ENCODE measurements around the gene EPS15. TPM values are rescaled to one million over a fixed set of nuclear protein-coding genes. Genes with fewer than 3 reads are reported as not detected.
"Not testable (repeated sequence)": the region's sequence is repeated elsewhere in the genome, so short reads cannot be mapped to it uniquely, and the experiment has no call there.

Gene EPS15
- polyA plus RNA-seq, 1 donor (not counting 4 experiments of a cell fraction or from before 2014, with no cell fraction given), result 33.2 TPM

DNA sequence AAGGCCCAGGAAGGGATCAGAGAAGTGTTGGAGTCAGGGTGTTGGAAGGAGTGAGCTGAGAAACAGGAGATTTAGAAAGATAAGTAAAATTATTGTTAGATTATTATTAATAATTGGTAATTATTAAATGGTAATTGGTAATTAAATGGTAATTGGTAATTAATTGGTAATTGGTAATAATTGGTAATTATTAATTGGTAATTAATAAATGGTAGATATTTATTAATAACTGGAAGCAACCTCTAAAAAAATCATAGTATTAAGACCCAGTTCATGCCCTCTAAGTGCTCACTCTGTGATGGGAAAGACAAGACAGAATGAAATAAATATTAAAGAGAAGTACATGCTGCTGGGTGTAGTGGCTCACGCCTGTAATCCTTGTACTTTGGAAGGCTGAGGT lies 13.8 kb upstream of the EPS15 start:
- Histone ChIP-seq H3K4me3 (ENCODE audit: control insufficient read depth in 2 of 3, extremely low read depth in 1 of 3, insufficient read depth in 2 of 3, low read depth in 1 of 3, low read length in 3 of 3) (no peak overlapping the region), H3K79me2 (ENCODE audit: control insufficient read depth, insufficient read depth, low read length) (no peaks in the 10 kb centered on the region), H4K20me1 (ENCODE audit: control insufficient read depth, extremely low read depth, insufficient read depth, low read length) (no peaks in the 10 kb centered on the region), H3K27ac (ENCODE audit: control insufficient read depth, insufficient read depth, low read length) (no peak overlapping the region), H3K4me1 (ENCODE audit: control insufficient read depth, extremely low read depth, insufficient read depth, low read length) (no peaks in the 10 kb centered on the region), H3K36me3 (ENCODE audit: control insufficient read depth in 2 of 2, extremely low read depth in 1 of 2, insufficient read depth in 2 of 2, low read length in 2 of 2) (no peaks in the 10 kb centered on the region), H3K9me1 (ENCODE audit: control insufficient read depth, extremely low read depth, insufficient read depth, low read length) (no peaks in the 10 kb centered on the region), H3K4me2 (ENCODE audit: control insufficient read depth, extremely low read depth, insufficient read depth, low read depth, low read length) (no peak overlapping the region), H3K9ac (ENCODE audit: control insufficient read depth, extremely low read depth, insufficient read depth, low read length) (no peak overlapping the region), H3K27me3 (ENCODE audit: control insufficient read depth, extremely low read depth, insufficient read depth, low read length) (no peaks in the 10 kb centered on the region), H3K9me3 (ENCODE audit: control insufficient read depth, low read depth, low read length) (no peaks in the 10 kb centered on the region), H2AFZ (ENCODE audit: control insufficient read depth, low read length) (no peak overlapping the region)
- dilution Hi-C loops (cut with MboI; ENCODE audit: extremely low pct_ligation_motif_present, low sequenced_read_pairs), result no loop called here
- DNase-seq (ENCODE audit: low read depth, low spot score) (no peak), FAIRE-seq (no peak)
- no peak for TF ChIP-seq CTCF (optimal IDR thresholded peaks at IDR 0.05 in 1 of 3, IDR thresholded peaks at IDR 0.05 in 1 of 3, conservative IDR thresholded peaks at IDR 0.05 in 1 of 3; ENCODE audit: extremely low read depth in 1 of 3, insufficient read depth in 2 of 3, low read length in 3 of 3)
- TF ChIP-seq EZH2 (IDR thresholded peaks at IDR 0.05; ENCODE audit: low read length), result no peak

DNA sequence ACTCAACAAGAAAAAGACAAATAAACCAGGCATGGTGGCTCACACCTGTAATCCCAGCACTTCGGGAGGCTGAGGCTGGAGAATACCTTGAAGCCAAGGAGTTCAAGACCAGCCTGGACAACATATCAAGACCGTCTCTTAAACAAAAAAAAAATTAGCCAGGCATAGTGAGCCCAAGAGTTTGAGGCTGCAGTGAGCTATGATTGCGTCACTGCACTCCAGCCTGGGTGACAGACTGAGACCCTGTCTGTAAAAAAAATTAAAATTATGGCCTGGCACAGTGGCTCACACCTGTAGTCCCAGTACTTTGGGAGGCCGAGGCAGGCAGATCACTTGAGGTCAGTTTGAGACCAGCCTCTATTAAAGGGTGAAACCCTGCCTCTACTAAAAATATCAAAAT lies 11.4 kb upstream of the EPS15 start:
- H3K36me3 ChIP-seq (ENCODE audit: control insufficient read depth in 2 of 2, extremely low read depth in 1 of 2, insufficient read depth in 2 of 2, low read length in 2 of 2); H4K20me1 ChIP-seq (ENCODE audit: control insufficient read depth, extremely low read depth, insufficient read depth, low read length); DNase-seq (ENCODE audit: low read depth, low spot score); H3K4me2 ChIP-seq (ENCODE audit: control insufficient read depth, extremely low read depth, insufficient read depth, low read depth, low read length); H3K4me3 ChIP-seq (ENCODE audit: control insufficient read depth in 2 of 3, extremely low read depth in 1 of 3, insufficient read depth in 2 of 3, low read depth in 1 of 3, low read length in 3 of 3); dilution Hi-C loops (cut with MboI; ENCODE audit: extremely low pct_ligation_motif_present, low sequenced_read_pairs); H3K27me3 ChIP-seq (ENCODE audit: control insufficient read depth, extremely low read depth, insufficient read depth, low read length); H3K9me1 ChIP-seq (ENCODE audit: control insufficient read depth, extremely low read depth, insufficient read depth, low read length); H2AFZ ChIP-seq (ENCODE audit: control insufficient read depth, low read length); H3K79me2 ChIP-seq (ENCODE audit: control insufficient read depth, insufficient read depth, low read length); H3K9ac ChIP-seq (ENCODE audit: control insufficient read depth, extremely low read depth, insufficient read depth, low read length); H3K4me1 ChIP-seq (ENCODE audit: control insufficient read depth, extremely low read depth, insufficient read depth, low read length); FAIRE-seq; H3K9me3 ChIP-seq (ENCODE audit: control insufficient read depth, low read depth, low read length); H3K27ac ChIP-seq (ENCODE audit: control insufficient read depth, insufficient read depth, low read length): not testable (repeated sequence)

GRCh38 chr1:51527144-51527543 lies 8.1 kb upstream of the EPS15 start:
- TF ChIP-seq EZH2 (IDR thresholded peaks at IDR 0.05; ENCODE audit: low read length), result no peak
- TF ChIP-seq CTCF (optimal IDR thresholded peaks at IDR 0.05 in 1 of 3, IDR thresholded peaks at IDR 0.05 in 1 of 3, conservative IDR thresholded peaks at IDR 0.05 in 1 of 3; ENCODE audit: extremely low read depth in 1 of 3, insufficient read depth in 2 of 3, low read length in 3 of 3), result no peak
- H3K27me3 ChIP-seq (ENCODE audit: control insufficient read depth, extremely low read depth, insufficient read depth, low read length), result no peaks in the 10 kb centered on the region
- H3K4me1 ChIP-seq (ENCODE audit: control insufficient read depth, extremely low read depth, insufficient read depth, low read length), result no peaks in the 10 kb centered on the region
- no peak overlapping the region for H2AFZ ChIP-seq (ENCODE audit: control insufficient read depth, low read length)
- no peak for FAIRE-seq
- H3K9me1 ChIP-seq (ENCODE audit: control insufficient read depth, extremely low read depth, insufficient read depth, low read length), result no peaks in the 10 kb centered on the region
- no peaks in the 10 kb centered on the region for H3K9me3 ChIP-seq (ENCODE audit: control insufficient read depth, low read depth, low read length)
- H3K27ac ChIP-seq (ENCODE audit: control insufficient read depth, insufficient read depth, low read length), result no peak overlapping the region
- dilution Hi-C loops (cut with MboI; ENCODE audit: extremely low pct_ligation_motif_present, low sequenced_read_pairs), result no loop called here
- no peak overlapping the region for H3K9ac ChIP-seq (ENCODE audit: control insufficient read depth, extremely low read depth, insufficient read depth, low read length)
- H3K4me2 ChIP-seq (ENCODE audit: control insufficient read depth, extremely low read depth, insufficient read depth, low read depth, low read length), result no peak overlapping the region
- H3K4me3 ChIP-seq (ENCODE audit: control insufficient read depth in 2 of 3, extremely low read depth in 1 of 3, insufficient read depth in 2 of 3, low read depth in 1 of 3, low read length in 3 of 3), result no peak overlapping the region
- DNase-seq (ENCODE audit: low read depth, low spot score), result no peak
- H3K36me3 ChIP-seq (ENCODE audit: control insufficient read depth in 2 of 2, extremely low read depth in 1 of 2, insufficient read depth in 2 of 2, low read length in 2 of 2), result no peaks in the 10 kb centered on the region
- H3K79me2 ChIP-seq (ENCODE audit: control insufficient read depth, insufficient read depth, low read length), result no peaks in the 10 kb centered on the region
- no peaks in the 10 kb centered on the region for H4K20me1 ChIP-seq (ENCODE audit: control insufficient read depth, extremely low read depth, insufficient read depth, low read length)

Data from keratinocyte (primary cell).